22Rv1 (cell line): ENCODE measurements around the gene PRR20B.
"Not testable (repeated sequence)": the region's sequence is repeated elsewhere in the genome, so short reads cannot be mapped to it uniquely, and the experiment has no call there.

Source experiments
- CTCF ChIP-seq: fragments of 450-650 bp; IDR thresholded peaks from 2 replicates; pipeline ENCODE4 v1.5.1; 2017; ENCODE audit warnings: mild to moderate bottlenecking
- ZFX ChIP-seq: fragments of 450-650 bp; IDR thresholded peaks from 2 replicates; pipeline ENCODE4 v1.6.1; 2017; ENCODE audit warnings: antibody characterized with exemption, borderline replicate concordance

- not testable (repeated sequence) for TF ChIP-seq CTCF, ZFX
Observed at GRCh38 chr13:57160332-57160731, 13.0 kb downstream of the PRR20B start, which contains the start of gene PRR20D.
